Omental fat pad (tissue), 4 donors: ENCODE results near the gene JMJD6. TPM values are rescaled to one million over a fixed set of nuclear protein-coding genes. Genes with fewer than 3 reads are reported as not detected.

ENCODE experiments used
- ATAC-seq: fragments of 150-250 bp; one replicate; pipeline ENCODE4 v1.9.1; 2016; ENCODE audit warnings: mild to moderate bottlenecking, moderate library complexity; ENCODE audit not compliant: low FRiP score
- DNase-seq: peaks from one replicate; pipeline ENCODE4 v3.0.0-alpha.2; 2019; ENCODE audit warnings: low spot score
- total RNA-seq, 4 donors: library from RNA; depleted of rRNA; stranded (reverse); fragments of >200 nt; gene quantifications; one replicate each; pipeline ENCODE4 v1.1.0, GENCODE V29; 2016
- TF ChIP-seq, protein P1 (sequence below), 3 donors: fragments of 450-650 bp; IDR thresholded peaks; one replicate each; pipeline ENCODE4 v1.5.1; 2016 to 2017; ENCODE audit warnings: antibody characterized with exemption in 3 of 3, mild to moderate bottlenecking in 3 of 3, moderate library complexity in 2 of 3

JMJD6 gene
- total RNA-seq, 4 donors from 2014 or later, result 17.7 to 40.4 (median 30.4) TPM

GRCh38 chr17:76685366-76685765 is 41.0 kb downstream of the JMJD6 start:
- DNase-seq (no peak), ATAC-seq (no peak)
- TF ChIP-seq, protein P1, sequence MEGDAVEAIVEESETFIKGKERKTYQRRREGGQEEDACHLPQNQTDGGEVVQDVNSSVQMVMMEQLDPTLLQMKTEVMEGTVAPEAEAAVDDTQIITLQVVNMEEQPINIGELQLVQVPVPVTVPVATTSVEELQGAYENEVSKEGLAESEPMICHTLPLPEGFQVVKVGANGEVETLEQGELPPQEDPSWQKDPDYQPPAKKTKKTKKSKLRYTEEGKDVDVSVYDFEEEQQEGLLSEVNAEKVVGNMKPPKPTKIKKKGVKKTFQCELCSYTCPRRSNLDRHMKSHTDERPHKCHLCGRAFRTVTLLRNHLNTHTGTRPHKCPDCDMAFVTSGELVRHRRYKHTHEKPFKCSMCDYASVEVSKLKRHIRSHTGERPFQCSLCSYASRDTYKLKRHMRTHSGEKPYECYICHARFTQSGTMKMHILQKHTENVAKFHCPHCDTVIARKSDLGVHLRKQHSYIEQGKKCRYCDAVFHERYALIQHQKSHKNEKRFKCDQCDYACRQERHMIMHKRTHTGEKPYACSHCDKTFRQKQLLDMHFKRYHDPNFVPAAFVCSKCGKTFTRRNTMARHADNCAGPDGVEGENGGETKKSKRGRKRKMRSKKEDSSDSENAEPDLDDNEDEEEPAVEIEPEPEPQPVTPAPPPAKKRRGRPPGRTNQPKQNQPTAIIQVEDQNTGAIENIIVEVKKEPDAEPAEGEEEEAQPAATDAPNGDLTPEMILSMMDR (IDR thresholded peaks at IDR 0.05), result no peak

DNA sequence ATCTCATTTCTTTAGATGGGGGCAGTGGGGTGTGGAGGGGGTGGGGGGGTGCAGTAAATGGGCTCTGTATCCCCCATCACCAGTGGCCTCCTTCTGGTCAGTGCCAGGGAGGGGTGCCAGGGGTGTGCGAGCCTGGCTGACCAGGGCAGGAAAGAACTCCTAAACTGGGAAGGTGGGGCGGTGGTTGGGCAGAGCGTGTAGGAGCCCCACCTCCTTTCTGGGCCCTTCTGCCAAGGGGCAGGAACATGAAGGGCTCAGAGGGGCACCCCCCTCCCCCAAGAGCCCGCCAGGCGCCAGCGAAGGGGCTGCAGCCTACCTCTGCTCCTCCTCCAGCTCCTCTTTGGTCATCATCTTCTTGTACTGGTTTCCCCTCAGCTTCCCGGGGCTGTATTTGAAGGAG is 41.6 kb downstream of the JMJD6 start:
- ATAC-seq (no peak), DNase-seq (no peak)
- TF ChIP-seq, protein P1 (IDR thresholded peaks at IDR 0.05), result no peak

- TF ChIP-seq, protein P1 (IDR thresholded peaks at IDR 0.05), result no peak
- no peak for ATAC-seq
- no peak for DNase-seq
Measured at GRCh38 chr17:76683921-76684745, 42.3 kb downstream of the JMJD6 start.

GRCh38 chr17:76683011-76683755 is 43.2 kb downstream of the JMJD6 start:
- TF ChIP-seq, protein P1 (IDR thresholded peaks at IDR 0.05), result no peak
- DNase-seq, result no peak
- ATAC-seq, result no peak

DNA sequence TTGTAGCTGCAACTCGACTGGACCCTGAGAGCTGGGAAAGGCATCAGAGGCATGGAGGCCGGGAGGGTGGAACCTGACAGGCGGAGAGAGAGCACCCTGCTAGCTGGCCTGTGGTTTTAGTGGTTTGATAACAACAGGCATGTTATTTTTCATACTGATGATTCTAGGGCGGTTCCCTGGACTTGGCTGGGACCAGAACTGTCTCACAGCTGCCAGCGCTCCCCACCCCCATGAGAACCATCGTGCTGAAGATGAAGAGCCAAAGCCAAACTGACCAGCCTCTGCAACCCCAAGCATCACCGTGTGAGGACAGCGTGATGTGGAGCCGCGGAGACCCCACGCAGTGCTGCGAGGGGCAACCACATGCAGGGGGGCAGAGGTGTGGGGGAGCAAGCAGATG is 44.1 kb downstream of the JMJD6 start:
- ATAC-seq (peak; percentile 36), DNase-seq (no peak)
- TF ChIP-seq, protein P1 (IDR thresholded peaks at IDR 0.05), result no peak

DNA sequence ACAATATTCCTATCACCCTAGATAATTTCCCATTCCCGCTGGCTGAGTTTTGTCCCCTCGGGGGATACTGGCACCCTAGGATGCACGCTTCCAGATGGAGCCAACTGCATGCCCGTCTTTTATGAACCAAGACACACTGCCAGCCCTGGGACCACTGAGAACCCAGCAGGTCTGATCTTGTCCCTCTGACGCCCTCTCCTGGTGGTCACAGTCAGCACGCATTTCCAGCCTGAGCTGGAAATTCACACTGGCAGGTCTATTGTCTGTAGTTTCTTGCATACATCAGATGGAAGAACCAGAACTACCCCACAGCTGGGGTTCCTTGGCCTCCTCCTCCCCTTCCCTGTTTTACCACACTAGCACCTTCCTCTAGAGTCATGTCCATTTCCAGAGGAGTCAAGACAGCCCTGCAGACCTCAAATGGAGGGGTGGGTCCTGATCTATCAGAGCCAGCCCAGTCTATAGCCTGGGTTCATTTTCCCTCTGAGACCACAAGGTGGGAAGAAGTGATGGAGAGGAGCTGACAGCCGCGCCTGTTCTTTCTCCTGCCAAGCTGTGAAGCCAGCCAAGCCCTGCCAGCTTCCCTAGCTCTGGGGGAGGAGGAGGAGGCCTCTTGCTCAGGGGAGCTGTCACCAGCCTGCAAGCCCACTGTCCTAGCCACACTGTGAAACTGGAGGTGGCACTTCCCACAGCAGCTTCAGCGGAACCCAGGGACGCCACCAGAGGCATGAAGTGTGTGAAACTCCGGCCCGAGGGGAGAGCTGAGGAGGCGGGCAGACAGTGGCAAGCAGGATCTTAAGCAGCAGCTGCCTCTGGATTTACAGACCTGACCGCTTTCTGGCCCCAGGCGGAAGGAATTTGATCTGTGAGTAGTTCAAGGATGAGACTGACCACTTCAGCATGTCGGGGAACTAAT is 44.9 kb downstream of the JMJD6 start:
- peak; percentile 46 for DNase-seq
- ATAC-seq, result peak; percentile 41
- TF ChIP-seq, protein P1 (IDR thresholded peaks at IDR 0.05), result peak in 1 of 3 donors; percentile 53
